Measurements from ENCODE around the gene SIX3. TPM values are rescaled to one million over a fixed set of nuclear protein-coding genes. Genes with fewer than 3 reads are reported as not detected.

Gene SIX3
- polyA plus RNA-seq, 2 of the 4 experiments (the other 2 are of a cell fraction): 0.22 to 0.59 TPM

- Histone ChIP-seq H3K4me3 (no peak overlapping the region), H3K9me3 (peaks cover 20% of the 10 kb centered on the region; the same call in 2 of the 3 replicates), H3K4me1 (no peaks in the 10 kb centered on the region), H3K4me2 (peak overlapping the region; percentile 7; the same call in 1 of the 3 replicates), H3K27ac (no peak overlapping the region)
- no peak for FAIRE-seq
- no peak for DNase-seq (ENCODE audit: low read depth in 1 of 2, low spot score in 1 of 2)
- no peak for TF ChIP-seq REST (IDR thresholded peaks at IDR 0.05)
- TF ChIP-seq, protein P1, sequence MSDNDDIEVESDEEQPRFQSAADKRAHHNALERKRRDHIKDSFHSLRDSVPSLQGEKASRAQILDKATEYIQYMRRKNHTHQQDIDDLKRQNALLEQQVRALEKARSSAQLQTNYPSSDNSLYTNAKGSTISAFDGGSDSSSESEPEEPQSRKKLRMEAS (IDR thresholded peaks at IDR 0.05): no peak
- TF ChIP-seq ZFP36 (IDR thresholded peaks at IDR 0.05; ENCODE audit: borderline replicate concordance, partially characterized antibody): no peak
- no peak for TF ChIP-seq HOXB5 (CRISPR knock-in tag; IDR thresholded peaks at IDR 0.05)
- TF ChIP-seq RFX5 (IDR thresholded peaks at IDR 0.05): no peak
- TF ChIP-seq, protein P2, sequence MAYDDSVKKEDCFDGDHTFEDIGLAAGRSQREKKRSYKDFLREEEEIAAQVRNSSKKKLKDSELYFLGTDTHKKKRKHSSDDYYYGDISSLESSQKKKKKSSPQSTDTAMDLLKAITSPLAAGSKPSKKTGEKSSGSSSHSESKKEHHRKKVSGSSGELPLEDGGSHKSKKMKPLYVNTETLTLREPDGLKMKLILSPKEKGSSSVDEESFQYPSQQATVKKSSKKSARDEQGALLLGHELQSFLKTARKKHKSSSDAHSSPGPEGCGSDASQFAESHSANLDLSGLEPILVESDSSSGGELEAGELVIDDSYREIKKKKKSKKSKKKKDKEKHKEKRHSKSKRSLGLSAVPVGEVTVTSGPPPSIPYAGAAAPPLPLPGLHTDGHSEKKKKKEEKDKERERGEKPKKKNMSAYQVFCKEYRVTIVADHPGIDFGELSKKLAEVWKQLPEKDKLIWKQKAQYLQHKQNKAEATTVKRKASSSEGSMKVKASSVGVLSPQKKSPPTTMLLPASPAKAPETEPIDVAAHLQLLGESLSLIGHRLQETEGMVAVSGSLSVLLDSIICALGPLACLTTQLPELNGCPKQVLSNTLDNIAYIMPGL (CRISPR knock-in tag; IDR thresholded peaks at IDR 0.05; ENCODE audit: borderline replicate concordance): no peak
- TF ChIP-seq MAZ (IDR thresholded peaks at IDR 0.05; ENCODE audit: borderline replicate concordance, low read depth, low read length): no peak
- TF ChIP-seq, protein P3, sequence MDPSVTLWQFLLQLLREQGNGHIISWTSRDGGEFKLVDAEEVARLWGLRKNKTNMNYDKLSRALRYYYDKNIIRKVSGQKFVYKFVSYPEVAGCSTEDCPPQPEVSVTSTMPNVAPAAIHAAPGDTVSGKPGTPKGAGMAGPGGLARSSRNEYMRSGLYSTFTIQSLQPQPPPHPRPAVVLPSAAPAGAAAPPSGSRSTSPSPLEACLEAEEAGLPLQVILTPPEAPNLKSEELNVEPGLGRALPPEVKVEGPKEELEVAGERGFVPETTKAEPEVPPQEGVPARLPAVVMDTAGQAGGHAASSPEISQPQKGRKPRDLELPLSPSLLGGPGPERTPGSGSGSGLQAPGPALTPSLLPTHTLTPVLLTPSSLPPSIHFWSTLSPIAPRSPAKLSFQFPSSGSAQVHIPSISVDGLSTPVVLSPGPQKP (IDR thresholded peaks at IDR 0.05; ENCODE audit: low read depth, low read length): no peak
- TF ChIP-seq KDM5A (IDR thresholded peaks at IDR 0.05): no peak
- TF ChIP-seq FOXS1 (CRISPR knock-in tag; IDR thresholded peaks at IDR 0.05): no peak
- no peak for TF ChIP-seq ZSCAN20 (CRISPR knock-in tag; IDR thresholded peaks at IDR 0.05)
- no peak for TF ChIP-seq PBX3 (IDR thresholded peaks at IDR 0.05)
- TF ChIP-seq ZNF302 (CRISPR knock-in tag; IDR thresholded peaks at IDR 0.05): no peak
- ChIA-PET POLR2A (no interaction called here), CTCF (interaction anchor here (2.6 kb wide), 2 partner anchors 49 to 427 kb away, joined by 9 to 10 read pairs; no protein-coding TSS in a partner anchor)
- ATAC-seq: peak; percentile 47 to 66; a peak in 4 of 6 replicates
- 29% methylated on average over 10 of the region's 10 CpGs for WGBS (ENCODE audit: missing lambda C conversion rate)
Observed at GRCh38 chr2:44906972-44907371, 34.5 kb upstream of the SIX3 start.

- peaks cover 20% of the 10 kb centered on the region; the same call in 2 of the 3 replicates for H3K9me3 ChIP-seq
- FAIRE-seq: no peak
- no peak overlapping the region for H3K4me2 ChIP-seq
- ChIA-PET CTCF (no interaction called here), POLR2A (no interaction called here)
- ATAC-seq: no peak
- no peak overlapping the region for H3K4me3 ChIP-seq
- peak in 1 of 2 experiments; percentile 16 for DNase-seq (ENCODE audit: low read depth in 1 of 2, low spot score in 1 of 2)
- H3K27ac ChIP-seq: no peak overlapping the region
- 70% methylated on average over 1 of the region's 1 CpG for WGBS (ENCODE audit: missing lambda C conversion rate)
- peaks cover 6% of the 10 kb centered on the region; the same call in 2 of the 3 replicates for H3K4me1 ChIP-seq
- no peak for TF ChIP-seq HEYL (CRISPR knock-in tag; IDR thresholded peaks at IDR 0.05)
- no peak for TF ChIP-seq BHLHE40 (IDR thresholded peaks at IDR 0.05; ENCODE audit: low read depth, low read length)
- TF ChIP-seq RNF2 (IDR thresholded peaks at IDR 0.05; ENCODE audit: borderline replicate concordance, low read depth): no peak
- no peak for TF ChIP-seq RCOR1 (IDR thresholded peaks at IDR 0.05; ENCODE audit: low read depth, low read length)
- no peak for TF ChIP-seq JUN (IDR thresholded peaks at IDR 0.05)
- no peak for TF ChIP-seq ZNF302 (CRISPR knock-in tag; IDR thresholded peaks at IDR 0.05)
- TF ChIP-seq NFE2L2 (conservative IDR thresholded peaks at IDR 0.05; ENCODE audit: low read length): no peak
- no peak for TF ChIP-seq CEBPB (IDR thresholded peaks at IDR 0.05)
- TF ChIP-seq MAZ (IDR thresholded peaks at IDR 0.05; ENCODE audit: borderline replicate concordance, low read depth, low read length): no peak
- no peak for TF ChIP-seq E2F6 (IDR thresholded peaks at IDR 0.05; ENCODE audit: borderline replicate concordance, low read depth)
- TF ChIP-seq REST (IDR thresholded peaks at IDR 0.05): no peak
- TF ChIP-seq FOSB (CRISPR knock-in tag; IDR thresholded peaks at IDR 0.05): no peak
Observed at GRCh38 chr2:44909831-44910230, 31.7 kb upstream of the SIX3 start.
